ENCODE results near the gene ADARB1.

DNA sequence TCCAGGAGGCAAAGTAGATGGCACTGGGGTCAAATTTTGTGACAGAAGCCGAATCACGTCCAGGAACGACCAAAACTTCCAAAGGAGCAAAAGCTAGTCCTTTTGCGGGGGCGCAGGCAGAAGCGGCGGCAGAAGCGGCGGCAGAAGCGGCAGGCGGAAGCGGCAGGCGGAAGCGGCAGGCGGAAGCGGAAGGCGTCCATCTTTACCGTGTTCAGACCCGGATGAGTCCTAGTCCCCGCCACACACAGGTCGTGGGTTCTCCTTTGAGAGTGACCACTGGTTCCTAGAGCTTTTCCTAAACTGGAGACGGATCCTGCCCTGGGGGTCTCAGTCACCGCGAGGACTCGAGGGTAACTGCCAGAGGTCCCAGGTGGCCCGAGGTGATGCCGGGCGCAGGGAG is 159.7 kb downstream of the ADARB1 start:
- TF ChIP-seq, protein P1, sequence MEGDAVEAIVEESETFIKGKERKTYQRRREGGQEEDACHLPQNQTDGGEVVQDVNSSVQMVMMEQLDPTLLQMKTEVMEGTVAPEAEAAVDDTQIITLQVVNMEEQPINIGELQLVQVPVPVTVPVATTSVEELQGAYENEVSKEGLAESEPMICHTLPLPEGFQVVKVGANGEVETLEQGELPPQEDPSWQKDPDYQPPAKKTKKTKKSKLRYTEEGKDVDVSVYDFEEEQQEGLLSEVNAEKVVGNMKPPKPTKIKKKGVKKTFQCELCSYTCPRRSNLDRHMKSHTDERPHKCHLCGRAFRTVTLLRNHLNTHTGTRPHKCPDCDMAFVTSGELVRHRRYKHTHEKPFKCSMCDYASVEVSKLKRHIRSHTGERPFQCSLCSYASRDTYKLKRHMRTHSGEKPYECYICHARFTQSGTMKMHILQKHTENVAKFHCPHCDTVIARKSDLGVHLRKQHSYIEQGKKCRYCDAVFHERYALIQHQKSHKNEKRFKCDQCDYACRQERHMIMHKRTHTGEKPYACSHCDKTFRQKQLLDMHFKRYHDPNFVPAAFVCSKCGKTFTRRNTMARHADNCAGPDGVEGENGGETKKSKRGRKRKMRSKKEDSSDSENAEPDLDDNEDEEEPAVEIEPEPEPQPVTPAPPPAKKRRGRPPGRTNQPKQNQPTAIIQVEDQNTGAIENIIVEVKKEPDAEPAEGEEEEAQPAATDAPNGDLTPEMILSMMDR (IDR thresholded peaks at IDR 0.05), result no peak
- TF ChIP-seq ZFX (IDR thresholded peaks at IDR 0.05; ENCODE audit: borderline replicate concordance), result no peak

Data from 22Rv1 (cell line).